Stimulated activated CD4-positive, alpha-beta T cell treated with anti-CD3 and anti-CD28 coated beads, Interleukin-4, amount 100 ng/mL, for 24 hours (primary cell): Measurements from ENCODE around the gene PRKCE.
"Not testable (repeated sequence)": the region's sequence is repeated elsewhere in the genome, so short reads cannot be mapped to it uniquely, and the experiment has no call there.

Experiments used
- DNase-seq: peaks from one replicate; pipeline ENCODE4 v3.0.0-alpha.2; 2020

The PRKCE gene

GRCh38 chr2:45700407-45701013 lies 49.0 kb downstream of the PRKCE start:
- DNase-seq = no peak

- DNase-seq = no peak
These were observed 53.8 kb downstream of the PRKCE start for GRCh38 chr2:45705233-45705632.

GRCh38 chr2:45706033-45706432 lies 54.6 kb downstream of the PRKCE start:
- no peak for DNase-seq

- DNase-seq = no peak
These were observed 55.5 kb downstream of the PRKCE start for GRCh38 chr2:45707006-45707405.

- no peak for DNase-seq
These were observed 56.2 kb downstream of the PRKCE start for GRCh38 chr2:45707661-45708060.

- DNase-seq = no peak
These were observed 57.0 kb downstream of the PRKCE start for GRCh38 chr2:45708501-45708900.

- DNase-seq = no peak
These were observed 57.7 kb downstream of the PRKCE start for GRCh38 chr2:45709137-45709536.

- DNase-seq = no peak
These were observed 59.0 kb downstream of the PRKCE start for GRCh38 chr2:45710468-45710867.

- DNase-seq = no peak
These were observed 59.7 kb downstream of the PRKCE start for GRCh38 chr2:45711224-45711623.

GRCh38 chr2:45712570-45712969 lies 61.1 kb downstream of the PRKCE start:
- no peak for DNase-seq

GRCh38 chr2:45713136-45713535 lies 61.7 kb downstream of the PRKCE start:
- no peak for DNase-seq

GRCh38 chr2:45713591-45713990 lies 62.1 kb downstream of the PRKCE start:
- no peak for DNase-seq

GRCh38 chr2:45714679-45715078 lies 63.2 kb downstream of the PRKCE start:
- no peak for DNase-seq

- no peak for DNase-seq
These were observed 64.3 kb downstream of the PRKCE start for GRCh38 chr2:45715601-45716379.

GRCh38 chr2:45716432-45716831 lies 65.0 kb downstream of the PRKCE start:
- DNase-seq = not testable (repeated sequence)

GRCh38 chr2:45716915-45717314 lies 65.4 kb downstream of the PRKCE start:
- DNase-seq = no peak

- DNase-seq = no peak
These were observed 68.7 kb downstream of the PRKCE start for GRCh38 chr2:45720210-45720609.

- no peak for DNase-seq
These were observed 69.7 kb downstream of the PRKCE start for GRCh38 chr2:45721150-45721549.

- DNase-seq = no peak
These were observed 71.0 kb downstream of the PRKCE start for GRCh38 chr2:45722477-45722876.

GRCh38 chr2:45723857-45724256 lies 72.4 kb downstream of the PRKCE start:
- DNase-seq = no peak

GRCh38 chr2:45724335-45724734 lies 72.9 kb downstream of the PRKCE start:
- DNase-seq = no peak

- DNase-seq = no peak
These were observed 74.3 kb downstream of the PRKCE start for GRCh38 chr2:45725731-45726130.

GRCh38 chr2:45726188-45726587 lies 74.7 kb downstream of the PRKCE start:
- DNase-seq = no peak

GRCh38 chr2:45728458-45728942 lies 77.0 kb downstream of the PRKCE start:
- no peak for DNase-seq
